Type B pancreatic cell (in vitro differentiated cells): ENCODE measurements around the gene KMO. TPM values are rescaled to one million over a fixed set of nuclear protein-coding genes. Genes with fewer than 3 reads are reported as not detected.
A peak's percentile ranks its signal among the peaks of the same experiment; 100 is the strongest.

ENCODE experiments used
- DNase-seq: peaks from one replicate; pipeline ENCODE4 v3.0.0; 2021; ENCODE audit warnings: mixed read lengths; ENCODE audit not compliant: unreplicated experiment; ENCODE audit errors: extremely low spot score
- H3K27ac Mint-ChIP-seq: 2 replicates; pipeline ENCODE4 v1.8.0; 2021; ENCODE audit warnings: mild to moderate bottlenecking, mixed read lengths
- H3K27me3 Mint-ChIP-seq: 2 replicates; pipeline ENCODE4 v1.8.0; 2021; ENCODE audit warnings: mixed read lengths
- H3K36me3 Mint-ChIP-seq: 2 replicates; pipeline ENCODE4 v1.8.0; 2021; ENCODE audit warnings: mixed read lengths
- H3K4me1 Mint-ChIP-seq: one replicate; pipeline ENCODE4 v1.8.0; 2021; ENCODE audit warnings: mixed read lengths; ENCODE audit not compliant: unreplicated experiment
- H3K4me3 Mint-ChIP-seq: 2 replicates; pipeline ENCODE4 v1.8.0; 2021; ENCODE audit warnings: mild to moderate bottlenecking, mixed read lengths
- H3K9me3 Mint-ChIP-seq: 2 replicates; pipeline ENCODE4 v1.8.0; 2021; ENCODE audit warnings: mixed read lengths
- total RNA-seq: library from RNA; stranded (reverse); gene quantifications from 2 replicates; pipeline ENCODE4 v1.2.1, GENCODE V29; 2021; ENCODE audit warnings: low replicate concordance
- TF ChIP-seq, protein P1 (sequence below): fragments of 200-600 bp; sonication (generic); conservative IDR thresholded peaks from 2 replicates; pipeline ENCODE4 v1.5.0; 2021; ENCODE audit warnings: antibody characterized with exemption, mild to moderate bottlenecking

The KMO gene
- total RNA-seq, 1 donor from 2014 or later, result 1.1 TPM

DNA sequence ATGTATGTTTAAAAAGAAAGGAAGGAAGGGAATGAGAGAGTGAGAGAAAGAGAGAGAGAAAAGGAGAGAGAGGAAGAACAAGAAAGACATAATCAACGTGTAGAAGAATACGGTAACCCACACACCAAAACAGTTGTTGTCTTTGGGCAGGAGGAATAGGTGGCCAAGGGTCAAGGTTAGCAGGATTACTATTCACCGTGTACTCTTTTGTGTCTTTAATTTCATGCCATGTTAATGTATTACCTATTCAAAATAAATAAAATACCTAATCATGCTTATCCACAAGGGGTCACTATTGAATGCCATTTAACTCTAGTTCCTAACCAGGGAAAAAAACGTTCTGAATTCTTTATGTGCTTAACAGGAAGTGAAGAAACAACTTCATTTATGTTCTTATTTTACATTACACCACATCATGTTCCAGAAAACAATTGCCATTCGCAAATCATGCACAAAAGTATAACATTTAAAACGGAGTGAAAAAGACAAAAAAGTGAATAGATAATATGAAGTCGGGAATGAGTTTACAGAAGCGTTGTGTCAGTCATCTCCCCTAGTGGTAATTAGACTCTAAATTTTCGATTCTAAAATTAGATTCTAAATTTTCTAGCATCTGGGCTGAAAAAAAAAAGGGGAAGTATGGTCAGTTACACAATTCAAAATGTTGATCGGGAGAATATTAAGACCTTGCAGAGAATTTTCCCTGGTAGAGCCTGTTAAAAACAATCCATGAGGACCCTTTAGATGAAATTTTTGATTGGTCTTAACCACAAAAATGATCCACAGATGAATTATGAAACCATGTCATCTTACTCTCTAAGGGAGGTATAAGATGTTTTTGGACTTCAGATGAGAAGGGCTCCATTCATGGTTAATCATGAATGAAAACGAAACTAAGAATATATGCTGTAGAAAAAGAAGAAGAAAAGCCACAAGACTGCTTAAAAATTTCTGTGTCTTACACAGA, 700 bp upstream of the KMO start:
- Mint-ChIP-seq H3K4me1 (peaks cover 4% of the 10 kb centered on the region), H3K9me3 (no peaks in the 10 kb centered on the region), H3K4me3 (peak overlapping the region; percentile 87), H3K27ac (peak overlapping the region; percentile 76), H3K27me3 (peaks cover 10% of the 10 kb centered on the region), H3K36me3 (no peaks in the 10 kb centered on the region)
- DNase-seq, result no peak
- TF ChIP-seq, protein P1, sequence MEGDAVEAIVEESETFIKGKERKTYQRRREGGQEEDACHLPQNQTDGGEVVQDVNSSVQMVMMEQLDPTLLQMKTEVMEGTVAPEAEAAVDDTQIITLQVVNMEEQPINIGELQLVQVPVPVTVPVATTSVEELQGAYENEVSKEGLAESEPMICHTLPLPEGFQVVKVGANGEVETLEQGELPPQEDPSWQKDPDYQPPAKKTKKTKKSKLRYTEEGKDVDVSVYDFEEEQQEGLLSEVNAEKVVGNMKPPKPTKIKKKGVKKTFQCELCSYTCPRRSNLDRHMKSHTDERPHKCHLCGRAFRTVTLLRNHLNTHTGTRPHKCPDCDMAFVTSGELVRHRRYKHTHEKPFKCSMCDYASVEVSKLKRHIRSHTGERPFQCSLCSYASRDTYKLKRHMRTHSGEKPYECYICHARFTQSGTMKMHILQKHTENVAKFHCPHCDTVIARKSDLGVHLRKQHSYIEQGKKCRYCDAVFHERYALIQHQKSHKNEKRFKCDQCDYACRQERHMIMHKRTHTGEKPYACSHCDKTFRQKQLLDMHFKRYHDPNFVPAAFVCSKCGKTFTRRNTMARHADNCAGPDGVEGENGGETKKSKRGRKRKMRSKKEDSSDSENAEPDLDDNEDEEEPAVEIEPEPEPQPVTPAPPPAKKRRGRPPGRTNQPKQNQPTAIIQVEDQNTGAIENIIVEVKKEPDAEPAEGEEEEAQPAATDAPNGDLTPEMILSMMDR, result peak; percentile 78

DNA sequence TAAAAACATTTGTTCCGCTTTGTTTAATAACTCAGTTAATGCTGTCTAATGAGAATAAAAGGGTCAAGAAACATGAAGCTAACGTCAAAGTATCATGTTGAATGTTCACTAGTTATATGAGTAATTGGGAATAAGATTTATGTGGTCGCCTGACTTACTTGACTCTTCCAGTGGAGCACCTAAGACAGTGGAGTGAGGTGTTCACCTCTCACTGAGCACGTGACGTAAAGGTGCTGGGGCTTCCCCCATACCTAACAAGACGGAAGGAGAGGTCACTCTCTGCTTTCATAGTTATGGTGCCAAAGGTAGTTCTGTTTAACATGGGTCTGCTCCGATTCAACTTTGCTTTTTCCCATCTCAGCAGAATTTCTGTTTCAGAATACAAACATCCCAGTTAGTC, 686 bp downstream of the KMO start:
- no peak for DNase-seq
- Mint-ChIP-seq H3K4me3 (peak overlapping the region; percentile 17), H3K9me3 (no peaks in the 10 kb centered on the region), H3K27ac (no peak overlapping the region), H3K36me3 (no peaks in the 10 kb centered on the region), H3K4me1 (peaks cover 4% of the 10 kb centered on the region), H3K27me3 (peaks cover 15% of the 10 kb centered on the region)
- TF ChIP-seq, protein P1, result no peak

DNA sequence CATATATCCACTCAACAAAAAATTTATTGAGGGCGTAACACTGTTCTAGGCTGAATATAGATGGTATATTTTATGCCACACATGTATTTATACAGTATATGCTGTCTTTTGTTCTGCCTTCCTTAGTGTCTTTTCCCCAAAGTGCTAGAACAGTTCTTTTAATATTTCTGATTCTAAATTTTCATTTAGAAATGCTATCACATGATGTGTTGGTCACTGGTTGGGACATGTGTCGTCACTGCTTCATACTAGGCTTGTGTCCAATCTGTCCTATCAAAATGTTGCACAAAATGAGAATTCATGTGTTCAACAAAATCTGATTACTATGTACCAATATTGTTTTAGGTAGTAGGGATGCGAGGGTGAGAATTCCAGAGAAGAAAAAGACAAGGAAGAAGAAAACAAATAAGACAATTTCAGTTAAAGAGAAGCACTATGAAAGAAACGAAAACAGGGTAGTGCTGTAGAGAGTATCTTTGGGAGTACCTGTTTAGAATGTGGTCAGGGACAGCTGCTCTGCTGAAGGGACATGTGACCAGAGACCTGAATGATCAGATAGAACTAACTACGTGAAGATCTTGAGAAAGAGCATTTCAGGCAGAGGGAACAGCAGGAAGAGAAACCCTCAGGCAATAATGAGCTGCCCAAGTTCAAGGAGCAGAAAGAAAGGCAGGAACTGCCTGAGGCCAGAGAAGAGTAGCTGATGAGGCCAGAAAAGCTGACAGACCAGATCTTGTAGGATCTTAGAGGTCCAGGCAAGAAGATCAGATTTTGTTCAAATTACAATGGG, 1.3 kb downstream of the KMO start:
- H3K4me1 Mint-ChIP-seq, result peaks cover 4% of the 10 kb centered on the region
- no peaks in the 10 kb centered on the region for H3K9me3 Mint-ChIP-seq
- TF ChIP-seq, protein P1, result no peak
- H3K27me3 Mint-ChIP-seq, result peaks cover 15% of the 10 kb centered on the region
- H3K36me3 Mint-ChIP-seq, result no peaks in the 10 kb centered on the region
- H3K27ac Mint-ChIP-seq, result no peak overlapping the region
- H3K4me3 Mint-ChIP-seq, result no peak overlapping the region
- no peak for DNase-seq

DNA sequence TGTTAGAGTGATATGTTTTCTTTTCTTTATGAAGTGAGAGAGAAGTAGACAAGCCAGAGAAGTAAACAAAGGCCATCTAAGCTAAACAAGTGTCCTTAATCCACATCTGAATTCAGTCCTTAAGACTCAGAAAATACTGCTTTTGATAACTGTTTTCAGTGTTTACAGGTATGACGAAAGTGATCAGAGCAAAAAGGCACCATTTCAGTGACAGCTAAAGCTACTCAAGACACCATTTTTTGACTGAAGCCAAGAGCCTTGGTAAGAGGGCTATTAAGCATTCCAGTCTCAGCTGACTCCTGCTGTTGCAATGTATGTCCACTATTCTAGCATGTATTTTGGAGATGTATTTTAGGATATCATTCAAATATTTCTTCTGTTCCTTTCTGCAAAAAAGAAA, 4.1 kb downstream of the KMO start:
- Mint-ChIP-seq H3K27me3 (peaks cover 15% of the 10 kb centered on the region), H3K27ac (no peak overlapping the region), H3K9me3 (no peaks in the 10 kb centered on the region), H3K4me1 (peaks cover 4% of the 10 kb centered on the region), H3K4me3 (no peak overlapping the region), H3K36me3 (no peaks in the 10 kb centered on the region)
- DNase-seq, result no peak
- TF ChIP-seq, protein P1, result no peak

DNA sequence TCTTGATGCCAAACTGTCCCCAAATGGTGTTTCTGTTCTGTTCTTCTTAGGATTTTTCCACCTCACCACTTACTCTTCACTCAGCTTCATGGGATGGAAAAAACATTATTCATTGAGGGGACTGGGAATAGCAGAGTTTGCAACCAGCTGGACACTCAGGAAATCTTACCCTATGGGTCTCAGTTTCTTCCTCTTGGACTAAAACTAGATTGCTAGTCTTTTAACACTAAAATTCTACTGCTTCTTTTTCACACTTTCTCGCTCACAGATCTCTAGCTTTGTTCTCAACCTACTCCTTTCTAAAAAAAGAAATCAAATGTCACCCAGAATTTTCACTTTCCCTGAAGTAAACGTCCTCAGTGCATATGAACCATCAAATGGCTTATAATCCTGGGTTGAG, 4.8 kb downstream of the KMO start:
- H3K9me3 Mint-ChIP-seq, result no peaks in the 10 kb centered on the region
- no peaks in the 10 kb centered on the region for H3K4me1 Mint-ChIP-seq
- peaks cover 15% of the 10 kb centered on the region for H3K27me3 Mint-ChIP-seq
- H3K27ac Mint-ChIP-seq, result no peak overlapping the region
- no peaks in the 10 kb centered on the region for H3K36me3 Mint-ChIP-seq
- no peak overlapping the region for H3K4me3 Mint-ChIP-seq
- TF ChIP-seq, protein P1, result no peak
- DNase-seq, result no peak
